Amniotic stem cell (primary cell): Measurements from ENCODE around the gene ABHD6.
"Not testable (repeated sequence)": the region's sequence is repeated elsewhere in the genome, so short reads cannot be mapped to it uniquely, and the experiment has no call there.

ENCODE experiments used
- DNase-seq: peaks from one replicate; lab custom pipeline; 2025; lab: John Stamatoyannopoulos, UW

Gene ABHD6

GRCh38 chr3:58242860-58243259 is 5.3 kb downstream of the ABHD6 start:
- not testable (repeated sequence) for DNase-seq

DNA sequence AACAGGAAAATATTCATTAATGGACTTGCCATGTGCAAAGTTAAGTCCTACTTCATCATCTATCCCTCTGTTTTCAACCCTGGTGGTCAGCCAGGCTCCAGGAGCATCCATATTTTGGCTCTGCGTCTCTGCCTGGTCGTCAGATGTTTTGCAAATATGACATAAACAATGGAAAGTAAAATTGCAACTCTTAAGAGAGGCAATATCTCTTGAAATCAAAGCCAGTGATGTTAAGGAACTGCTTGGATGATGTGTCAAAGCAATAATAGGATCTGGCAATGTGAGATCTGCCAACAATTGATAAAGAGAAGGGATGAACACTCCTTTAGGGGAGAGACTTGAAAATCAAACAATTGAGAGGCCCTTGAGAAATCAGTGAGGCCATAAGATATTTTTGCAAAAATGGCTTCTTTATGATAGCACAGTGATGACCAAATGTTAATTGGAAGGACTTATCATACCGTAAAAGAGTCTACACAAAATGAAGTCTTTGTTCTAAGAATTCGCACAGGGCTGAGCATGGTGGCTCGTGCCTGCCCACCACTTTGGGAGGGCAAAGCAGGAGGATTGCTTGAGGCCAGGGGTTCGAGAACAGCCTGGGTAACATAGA is 6.5 kb downstream of the ABHD6 start:
- no peak for DNase-seq

DNA sequence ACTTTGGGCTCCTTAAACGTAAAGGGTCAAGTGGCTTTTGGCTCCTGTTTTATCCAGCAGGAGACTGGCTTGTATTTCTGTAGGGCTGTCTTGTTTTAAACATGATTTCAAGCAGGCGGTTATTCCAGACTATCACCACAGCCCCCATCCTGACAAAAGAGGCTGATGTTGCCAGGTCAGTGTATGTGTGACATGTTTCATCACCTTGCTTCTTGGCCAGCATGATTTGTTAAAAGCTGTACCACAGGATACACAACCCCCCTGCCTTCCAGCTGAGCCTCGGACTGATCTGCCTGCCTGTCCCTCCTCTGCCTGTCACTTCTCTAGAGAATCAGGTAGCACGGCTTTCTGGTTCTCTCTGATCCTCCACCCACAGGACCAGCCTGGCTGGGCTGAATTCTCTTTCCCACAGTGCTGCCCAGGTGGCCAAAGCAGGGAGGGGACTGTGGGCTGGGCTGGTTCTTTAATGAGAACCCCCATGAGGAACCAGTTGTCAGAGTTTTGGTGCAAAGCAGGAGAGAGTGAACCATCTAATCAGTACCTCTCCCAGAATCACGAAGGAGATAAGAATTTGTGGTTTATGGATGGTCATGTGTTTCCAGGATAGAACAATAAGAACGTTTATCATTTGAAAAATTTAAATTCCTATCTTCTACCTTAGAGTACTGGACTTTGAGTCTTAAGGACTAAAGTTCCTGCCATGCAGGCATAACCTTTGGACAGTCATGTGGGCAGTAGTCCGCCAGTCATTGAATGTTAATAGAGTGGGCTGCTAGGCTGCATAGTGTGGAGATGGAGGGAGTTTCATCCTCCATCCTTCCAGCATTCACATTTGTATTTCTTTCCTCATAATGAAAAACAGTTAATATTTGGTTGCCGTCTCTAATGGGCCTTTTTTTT is 8.8 kb downstream of the ABHD6 start:
- no peak for DNase-seq

GRCh38 chr3:58249358-58250092 is 11.9 kb downstream of the ABHD6 start:
- DNase-seq: no peak

DNA sequence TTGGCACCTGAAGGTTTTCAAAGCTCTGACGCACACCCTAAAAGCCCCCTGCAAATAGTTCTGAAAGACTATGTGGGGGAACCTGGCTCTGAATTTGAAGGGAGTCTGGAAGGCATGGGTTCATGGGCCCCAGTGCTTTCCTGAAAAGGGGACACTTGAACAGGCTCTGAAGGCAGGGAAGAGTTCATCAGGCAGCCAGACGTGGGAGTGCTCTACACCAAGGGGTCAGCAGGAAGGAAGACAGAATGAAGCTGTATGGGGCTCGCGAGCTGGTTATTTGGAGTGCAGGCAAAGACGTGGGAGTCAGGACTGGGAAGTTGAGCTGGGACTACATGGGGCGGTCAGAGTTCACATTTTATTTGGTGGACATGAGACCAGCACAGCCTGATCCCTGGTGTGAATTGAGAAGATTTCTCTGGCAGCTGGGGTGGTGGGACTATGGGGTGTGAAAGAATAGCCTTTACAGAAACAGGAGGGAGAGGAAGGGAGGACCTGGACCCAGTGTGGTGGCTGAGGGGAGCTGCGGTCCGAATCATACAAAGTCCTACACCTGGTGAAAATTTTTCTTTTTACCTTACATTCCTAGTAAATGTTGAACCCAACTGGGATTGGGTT is 12.6 kb downstream of the ABHD6 start:
- DNase-seq: no peak

DNA sequence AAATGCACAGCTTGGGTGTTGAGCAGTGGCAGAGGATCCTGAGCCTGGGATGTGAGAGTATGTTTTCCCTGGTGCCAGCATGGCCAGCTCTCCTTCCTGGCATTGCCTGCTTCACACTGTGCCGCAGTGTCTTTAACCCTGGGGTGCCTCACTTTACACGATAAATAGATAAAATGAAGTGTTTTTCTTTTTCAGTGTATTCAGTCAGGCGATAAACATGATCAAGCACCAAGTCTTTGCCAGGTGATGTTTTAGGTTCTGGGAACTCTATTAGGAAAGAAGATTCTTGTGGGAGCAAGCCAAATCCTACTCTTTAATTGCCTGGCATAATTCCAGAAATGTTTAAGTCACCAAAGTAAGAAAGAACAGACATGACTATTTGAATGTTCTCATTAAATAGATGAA is 14.0 kb downstream of the ABHD6 start:
- no peak for DNase-seq

DNA sequence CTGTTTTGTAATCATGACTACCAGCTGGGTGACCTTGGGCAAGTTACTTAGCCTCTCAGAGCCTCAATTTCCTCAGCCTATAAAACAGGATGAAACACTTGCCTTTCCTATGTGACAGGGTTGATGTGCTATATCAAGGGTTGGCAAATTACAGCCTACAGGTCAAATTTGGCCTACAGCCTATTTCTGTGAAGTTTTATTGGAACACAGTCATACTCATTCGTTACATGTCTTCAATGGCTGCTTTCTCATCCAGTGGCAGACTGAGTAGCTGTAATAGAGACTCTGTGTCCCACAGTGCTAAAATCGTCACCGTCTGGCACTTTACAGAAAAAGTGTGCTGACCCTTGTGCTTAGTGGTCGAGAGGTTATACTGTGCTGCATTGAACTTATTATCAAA is 16.6 kb downstream of the ABHD6 start:
- DNase-seq: no peak

DNA sequence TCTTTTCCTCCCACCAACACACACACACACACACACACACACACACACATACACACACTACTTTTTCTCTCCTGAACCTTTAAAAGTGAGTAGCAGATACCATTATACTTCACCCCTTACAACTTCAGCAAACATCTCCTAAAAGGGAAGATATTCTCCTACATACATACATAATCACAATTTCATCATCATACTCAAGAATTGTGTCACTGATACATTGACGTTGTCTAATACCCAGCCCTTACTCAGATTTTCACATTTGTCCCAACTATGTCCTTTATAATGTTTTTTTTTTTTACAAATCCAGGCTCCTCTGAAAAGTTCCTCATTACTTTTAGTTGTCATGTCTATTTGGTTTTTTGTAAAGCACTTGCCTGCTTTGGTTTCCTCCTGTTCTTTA is 18.5 kb downstream of the ABHD6 start:
- DNase-seq: no peak

GRCh38 chr3:58256511-58256910 is 18.9 kb downstream of the ABHD6 start:
- DNase-seq: no peak

GRCh38 chr3:58258392-58259055 is 20.9 kb downstream of the ABHD6 start:
- no peak for DNase-seq

- peak; percentile 33 for DNase-seq
These were observed 22.7 kb downstream of the ABHD6 start for GRCh38 chr3:58260261-58260731.

GRCh38 chr3:58260733-58261132 is 23.1 kb downstream of the ABHD6 start:
- DNase-seq: no peak

DNA sequence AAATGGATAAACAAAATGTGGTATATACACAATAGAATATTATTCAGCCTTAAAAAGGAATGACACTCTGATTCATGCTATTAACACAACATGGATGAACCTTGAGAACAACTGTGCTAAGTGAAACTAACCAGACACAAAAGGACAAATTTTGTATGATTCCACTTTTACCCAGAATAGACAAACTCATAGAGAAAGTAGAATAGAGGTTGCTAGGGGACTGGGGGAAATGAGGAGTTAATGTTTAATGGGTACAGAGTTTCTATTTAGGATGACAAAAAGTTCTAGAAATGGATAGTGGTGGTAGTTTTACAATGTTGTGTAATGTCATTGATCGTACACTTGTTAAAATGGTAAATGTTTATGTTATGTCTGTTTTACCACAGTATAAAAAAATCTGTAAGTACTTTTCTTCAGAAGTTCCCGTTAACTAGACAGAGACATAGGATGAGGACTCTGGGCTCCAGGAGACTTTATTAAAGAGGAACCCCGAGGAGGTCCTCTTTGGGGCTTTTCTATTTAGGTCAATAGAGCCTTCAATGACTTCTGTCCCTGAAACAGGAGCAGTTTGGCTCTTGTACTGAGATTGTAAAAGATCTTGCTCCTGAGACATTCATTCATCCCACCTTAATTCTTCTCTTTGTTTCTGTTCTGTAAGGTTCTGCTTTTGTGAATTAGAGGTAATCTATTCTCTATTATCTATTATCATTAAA is 24.5 kb downstream of the ABHD6 start:
- no peak for DNase-seq

GRCh38 chr3:58266577-58266976 is 29.0 kb downstream of the ABHD6 start:
- DNase-seq: no peak

DNA sequence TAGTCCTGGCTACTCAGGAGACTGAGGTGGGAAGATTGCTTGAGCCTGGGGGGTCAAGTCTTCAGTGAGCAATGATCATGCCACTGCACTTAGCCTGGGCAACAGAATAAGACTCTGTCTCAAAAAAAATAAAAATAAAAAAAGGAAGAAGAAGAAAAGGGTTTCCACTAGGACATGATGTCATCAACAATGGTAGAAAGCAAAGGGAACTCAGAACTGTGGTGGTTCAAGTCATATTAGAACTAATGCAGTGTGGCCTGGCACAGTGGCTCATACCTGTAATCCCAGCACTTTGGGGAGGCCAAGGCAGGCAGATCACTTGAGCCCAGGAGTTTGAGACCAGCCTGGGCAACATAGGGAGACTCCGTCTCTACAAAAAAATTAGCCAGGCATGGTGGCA is 30.0 kb downstream of the ABHD6 start:
- not testable (repeated sequence) for DNase-seq

DNA sequence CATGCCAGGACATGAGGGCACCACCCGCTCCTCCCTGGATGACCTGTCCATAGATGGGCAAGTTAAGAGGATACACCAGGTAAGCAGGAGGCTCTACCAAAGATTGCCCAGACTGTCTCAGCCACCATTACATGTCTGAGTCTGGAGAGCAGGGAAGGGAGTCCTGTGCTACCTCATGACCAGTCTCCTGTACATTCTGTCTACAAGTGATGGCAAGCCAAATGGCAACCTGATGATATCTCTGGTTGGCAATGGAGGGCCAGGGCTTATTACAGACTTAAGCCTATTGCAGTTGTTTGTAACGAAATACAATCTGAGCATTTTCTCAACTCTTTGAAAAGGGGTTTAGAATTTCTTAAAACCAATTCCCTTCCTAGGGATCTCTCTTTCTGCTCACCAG is 31.8 kb downstream of the ABHD6 start:
- DNase-seq: no peak

- no peak for DNase-seq
These were observed 32.9 kb downstream of the ABHD6 start for GRCh38 chr3:58270485-58270884.

DNA sequence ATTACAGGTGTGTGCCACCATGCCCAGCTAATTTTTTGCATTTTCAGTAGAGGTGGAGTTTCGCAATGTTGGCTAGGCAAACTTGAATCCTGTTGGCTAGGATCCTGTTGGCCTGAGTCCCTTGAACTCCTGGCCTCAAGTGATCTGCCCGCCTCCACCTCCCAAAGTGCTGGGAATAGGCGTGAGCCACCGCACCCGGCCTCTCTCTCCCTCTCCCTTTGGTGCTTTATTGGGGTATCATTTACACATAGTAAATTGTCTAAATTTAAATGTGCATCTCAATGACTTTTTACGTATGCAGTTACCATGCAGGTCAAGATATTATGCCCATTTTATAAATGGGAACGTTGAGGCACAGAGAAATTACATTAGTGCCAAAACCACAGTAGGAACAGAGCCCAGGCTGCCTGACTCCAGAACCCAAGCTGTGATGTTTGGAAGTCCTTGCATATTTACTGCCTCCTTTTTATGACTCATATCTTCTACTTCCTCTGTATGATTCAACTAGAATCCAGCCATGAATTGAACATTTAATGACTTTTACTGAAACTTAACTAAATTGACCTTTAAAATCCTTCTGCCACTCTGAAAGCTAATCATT is 34.4 kb downstream of the ABHD6 start:
- peak; percentile 67 for DNase-seq

GRCh38 chr3:58272891-58273290 is 35.3 kb downstream of the ABHD6 start:
- DNase-seq: no peak

- not testable (repeated sequence) for DNase-seq
These were observed 35.8 kb downstream of the ABHD6 start for GRCh38 chr3:58273362-58273761.
